GM19324 (cell line): ENCODE data around the gene PLCL2.
A peak's percentile ranks its signal among the peaks of the same experiment; 100 is the strongest.

ENCODE experiments used
- ATAC-seq: cut with Tn5 transposase; IDR thresholded peaks from one replicate; pipeline ENCODE4 v1.9.1; 2021; ENCODE audit warnings: mild to moderate bottlenecking, moderate library complexity; ENCODE audit not compliant: unreplicated experiment, low FRiP score

PLCL2 gene

DNA sequence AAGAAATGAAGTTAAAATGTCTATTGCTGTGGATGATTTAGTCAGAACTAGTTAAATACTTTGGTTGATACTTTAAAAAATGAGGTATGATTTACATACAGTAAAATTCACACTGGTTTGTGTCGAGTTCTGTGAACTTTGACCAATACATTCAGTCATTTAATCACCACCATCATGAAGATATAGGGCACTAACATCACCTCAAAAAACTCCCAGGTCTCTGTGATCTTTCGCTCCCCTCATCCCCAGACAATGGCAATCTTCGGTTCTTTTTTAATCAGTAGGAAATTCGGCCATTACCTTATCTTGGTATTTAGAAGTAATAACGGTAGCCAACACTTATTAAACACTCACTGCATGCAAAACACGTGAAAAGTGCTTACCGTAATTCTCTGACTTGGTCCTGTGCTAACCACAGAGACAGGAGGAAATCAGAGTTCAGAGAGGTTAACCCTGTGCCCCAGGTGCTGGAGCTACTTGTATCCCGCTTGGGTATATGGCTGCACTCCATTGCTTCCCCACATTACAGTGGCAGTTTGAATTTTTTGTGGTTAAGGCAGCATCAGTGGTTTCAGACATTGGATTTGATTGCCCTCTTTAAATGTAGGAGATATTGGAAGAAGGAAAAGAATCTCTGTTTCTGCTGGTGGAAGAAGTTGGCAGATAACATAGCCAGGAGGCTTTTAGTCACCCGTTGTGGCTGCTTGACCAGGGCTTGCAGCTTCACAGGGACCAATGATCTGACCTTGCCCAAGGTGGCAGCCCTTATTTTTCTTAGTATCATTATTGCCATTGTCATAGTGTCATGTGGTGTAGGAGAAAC is 4.2 kb downstream of the PLCL2 start:
- ATAC-seq, result peak; percentile 44

DNA sequence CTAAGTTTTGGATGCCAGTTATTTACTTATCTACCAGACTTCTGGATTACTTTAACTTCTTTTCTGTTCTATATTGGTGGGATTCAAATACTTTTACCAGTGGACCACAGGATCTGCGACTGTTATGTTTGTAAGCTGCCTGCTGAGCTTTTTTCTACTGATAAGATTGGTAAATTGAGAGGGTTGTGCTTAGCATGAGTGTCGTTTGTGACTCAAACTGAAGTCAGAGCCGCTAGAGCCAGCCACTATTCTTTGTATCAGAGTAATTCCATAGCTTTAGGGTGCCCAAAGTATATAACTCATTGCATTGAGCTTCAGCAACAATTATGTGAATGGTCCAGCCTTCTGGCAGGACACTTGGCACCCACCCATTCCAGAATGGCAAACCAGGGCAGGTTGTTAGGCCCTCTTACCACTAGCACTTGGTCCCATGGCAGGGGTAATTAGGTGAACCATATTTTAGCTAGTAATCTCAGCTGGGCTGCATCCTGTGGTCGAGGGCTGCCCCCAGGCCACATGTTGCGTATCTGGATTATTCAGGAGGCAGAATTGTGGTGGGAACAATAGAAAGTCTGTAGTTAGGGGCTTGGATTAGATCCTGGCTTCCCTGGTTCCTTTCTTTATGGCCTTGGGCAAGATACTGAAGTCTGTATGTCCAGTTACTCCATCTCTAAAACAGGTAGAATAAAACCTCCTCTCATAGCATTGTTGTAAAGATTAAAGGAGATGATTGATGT is 6.0 kb downstream of the PLCL2 start:
- ATAC-seq, result no peak

DNA sequence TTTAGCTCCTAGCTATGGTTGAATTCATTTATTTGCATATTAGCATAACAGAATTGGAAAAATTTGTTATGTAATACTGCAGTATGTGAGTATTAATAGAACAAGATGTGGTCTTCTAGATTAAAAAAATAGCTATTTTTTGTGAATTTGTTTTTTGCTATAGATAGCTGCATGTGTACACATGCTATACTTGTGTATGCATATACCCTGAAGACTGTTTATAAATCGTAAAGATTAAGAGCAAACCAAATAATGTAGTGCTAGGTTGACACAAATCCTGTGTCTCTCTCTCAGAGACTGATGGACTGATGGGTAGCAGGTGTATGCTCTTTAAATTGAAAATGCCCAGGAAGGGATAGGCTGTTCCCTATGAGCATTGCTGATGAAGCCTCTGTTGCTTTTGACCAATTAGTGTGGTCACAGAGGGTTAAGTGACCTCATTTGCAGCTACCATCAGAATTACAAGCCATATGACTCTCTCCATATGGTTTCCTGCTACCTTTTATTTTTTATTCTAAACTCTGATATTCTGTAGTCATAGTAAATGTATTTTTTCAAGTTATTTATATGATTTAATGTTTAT is 9.0 kb downstream of the PLCL2 start:
- ATAC-seq, result no peak

DNA sequence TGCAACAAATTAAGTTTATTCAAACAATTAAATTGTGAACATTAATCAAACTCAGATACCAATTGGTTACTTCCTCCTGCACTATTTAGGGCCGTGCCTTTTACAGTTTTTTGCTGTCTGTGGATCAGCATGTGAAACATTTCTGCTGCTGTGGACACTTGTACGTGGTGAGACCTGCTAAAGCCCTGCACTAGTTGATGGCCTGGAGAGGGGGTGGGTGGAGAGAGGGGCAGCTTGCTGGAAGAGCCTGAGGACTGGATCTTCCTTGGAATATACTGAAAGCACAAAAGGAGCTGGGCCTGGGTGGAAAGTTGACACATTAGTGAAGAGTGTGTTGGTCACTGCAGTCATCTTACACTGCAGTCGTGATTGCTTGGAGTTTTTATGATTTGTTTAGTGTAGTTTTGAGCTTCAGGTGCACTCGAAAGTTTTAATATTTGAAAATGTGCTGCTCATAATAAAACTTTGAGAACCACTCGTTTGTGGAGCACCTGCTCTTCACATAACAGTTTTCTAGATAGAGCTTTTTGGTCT is 11.4 kb downstream of the PLCL2 start:
- ATAC-seq, result no peak

DNA sequence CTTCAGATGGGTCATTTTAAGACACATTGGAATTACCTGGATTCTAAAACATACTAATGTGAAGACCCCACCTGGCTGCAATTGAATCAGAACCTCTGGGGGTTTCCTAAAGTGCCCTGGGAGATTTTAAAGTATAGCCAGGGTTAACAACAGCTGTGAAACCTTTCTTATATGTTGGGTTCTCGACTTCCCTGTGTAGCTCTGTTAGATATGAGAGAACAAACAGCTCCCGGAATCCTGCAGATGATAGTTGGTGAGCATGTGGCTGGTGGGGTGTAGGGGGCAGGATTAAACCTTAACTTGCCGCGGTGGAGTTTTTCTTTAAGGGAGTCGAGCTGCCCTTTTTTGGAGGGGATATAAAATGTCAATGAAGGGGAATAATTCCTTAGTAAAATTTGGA is 12.1 kb downstream of the PLCL2 start:
- ATAC-seq, result no peak

DNA sequence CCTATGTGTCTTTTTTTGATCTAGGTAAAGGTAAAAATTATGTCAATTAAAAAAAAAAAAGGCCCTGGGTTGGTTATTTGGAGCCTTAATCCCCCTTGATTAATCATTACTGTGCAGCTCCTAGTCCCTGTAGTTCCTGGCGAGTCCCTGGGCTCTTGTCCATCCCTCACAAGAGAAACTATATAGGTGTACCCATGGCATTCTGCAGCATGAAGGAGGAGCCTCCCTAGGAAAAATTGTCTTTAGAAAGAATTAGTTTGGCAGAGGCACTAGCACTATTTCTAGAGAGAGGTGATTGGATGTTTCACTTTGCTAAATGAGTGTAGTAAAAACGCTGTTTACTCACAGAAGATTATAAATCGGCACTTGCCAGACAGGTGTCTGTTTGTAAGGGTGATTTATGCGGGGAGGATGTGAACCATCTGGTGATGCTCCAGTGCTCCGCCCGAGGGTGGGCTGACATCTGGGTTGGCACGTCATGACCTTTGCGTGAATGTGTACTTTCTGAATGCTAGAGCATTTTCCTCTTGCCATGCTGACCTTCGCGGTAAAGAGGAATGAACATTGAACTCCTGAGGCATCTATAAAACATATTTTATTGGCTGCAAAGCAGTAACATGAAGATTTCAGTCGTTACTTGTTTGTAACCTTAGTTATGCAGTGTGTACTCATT is 12.6 kb downstream of the PLCL2 start:
- no peak for ATAC-seq

DNA sequence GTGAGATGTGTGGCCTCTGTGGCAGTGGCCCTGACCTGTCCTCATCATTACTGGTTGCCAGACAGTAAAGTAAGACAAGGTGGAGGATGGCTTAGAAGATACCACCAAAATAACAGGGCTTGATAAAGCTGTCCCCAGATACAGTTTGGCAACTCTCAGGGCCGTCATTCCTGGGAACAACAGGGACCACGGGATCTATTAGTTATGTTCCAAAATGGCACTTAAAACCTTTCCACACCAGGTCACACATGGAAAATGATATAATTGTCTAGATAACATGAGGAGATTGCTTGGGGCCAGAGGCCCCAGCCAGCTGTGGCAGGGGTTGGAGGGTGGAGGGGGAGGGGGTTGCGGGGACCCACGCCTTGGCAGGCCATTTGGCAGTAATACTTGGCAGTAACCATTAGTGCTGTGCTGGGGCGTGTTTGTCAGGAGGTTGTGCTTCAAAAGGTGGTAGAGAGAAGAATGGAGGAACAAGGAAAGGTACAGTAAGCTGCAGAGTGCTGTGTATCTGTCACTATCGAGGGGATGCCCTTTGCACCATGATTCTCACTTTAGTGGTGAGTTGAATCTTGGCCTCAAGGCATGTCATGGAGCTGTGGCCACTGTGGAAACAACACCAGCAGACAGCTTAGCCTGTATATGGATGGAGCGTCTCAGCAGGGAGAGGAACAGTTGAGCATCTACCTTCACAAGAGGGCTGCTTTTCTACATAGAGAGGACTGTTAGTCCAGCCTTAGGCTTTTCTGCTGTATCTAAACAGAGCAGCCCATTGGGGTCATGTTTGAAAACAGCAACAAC is 14.0 kb downstream of the PLCL2 start:
- ATAC-seq, result no peak

DNA sequence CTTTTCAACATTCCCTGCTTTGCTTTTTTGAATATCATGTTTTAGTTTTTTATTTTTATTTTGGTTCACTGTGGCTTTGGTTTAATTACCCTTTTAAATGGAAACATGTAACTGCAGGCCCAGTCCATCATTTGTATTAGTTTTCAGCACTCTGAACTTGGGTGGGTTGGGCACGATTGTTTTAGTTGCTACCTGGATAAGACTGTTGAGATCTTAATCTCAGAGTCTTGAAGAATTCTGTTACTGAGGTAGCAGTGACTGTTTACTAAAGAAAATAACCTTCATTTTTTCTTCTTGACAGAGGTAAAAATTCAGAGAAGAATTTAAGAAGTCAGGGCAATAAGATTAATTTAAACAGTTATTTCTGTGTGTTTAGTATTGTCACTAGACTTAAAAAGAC is 15.2 kb downstream of the PLCL2 start:
- ATAC-seq, result no peak

DNA sequence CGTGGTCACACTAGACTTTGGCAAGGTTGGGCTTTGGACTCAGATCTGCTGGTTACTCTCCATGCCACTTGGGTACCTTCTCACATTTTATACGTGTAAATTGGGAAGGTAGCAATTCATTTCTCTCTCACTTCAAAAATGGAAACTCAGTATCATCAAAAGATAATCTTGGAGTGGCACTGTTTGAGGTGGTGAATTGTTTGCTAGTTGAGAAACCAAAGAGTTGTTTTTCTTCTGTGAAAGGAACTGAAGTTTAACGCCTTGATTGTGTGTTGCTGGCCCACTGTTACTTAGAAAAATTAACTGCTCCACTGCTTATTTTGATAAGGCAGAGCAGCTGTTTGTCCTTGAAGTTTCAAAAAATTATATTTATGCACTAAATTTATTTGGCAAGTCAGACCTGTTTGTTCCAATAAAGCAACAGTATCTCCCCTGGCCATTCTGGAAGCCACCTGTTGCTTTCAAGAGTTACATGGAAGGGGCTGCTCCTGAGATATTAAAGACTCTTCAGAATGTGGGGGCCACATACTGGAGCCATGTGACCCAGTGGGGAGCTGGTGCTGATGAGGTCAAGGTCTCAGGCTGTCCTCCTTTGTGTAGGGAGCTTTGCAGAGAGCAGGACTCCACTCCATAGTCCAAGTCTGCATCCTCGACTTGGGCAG is 16.2 kb downstream of the PLCL2 start:
- ATAC-seq, result no peak

DNA sequence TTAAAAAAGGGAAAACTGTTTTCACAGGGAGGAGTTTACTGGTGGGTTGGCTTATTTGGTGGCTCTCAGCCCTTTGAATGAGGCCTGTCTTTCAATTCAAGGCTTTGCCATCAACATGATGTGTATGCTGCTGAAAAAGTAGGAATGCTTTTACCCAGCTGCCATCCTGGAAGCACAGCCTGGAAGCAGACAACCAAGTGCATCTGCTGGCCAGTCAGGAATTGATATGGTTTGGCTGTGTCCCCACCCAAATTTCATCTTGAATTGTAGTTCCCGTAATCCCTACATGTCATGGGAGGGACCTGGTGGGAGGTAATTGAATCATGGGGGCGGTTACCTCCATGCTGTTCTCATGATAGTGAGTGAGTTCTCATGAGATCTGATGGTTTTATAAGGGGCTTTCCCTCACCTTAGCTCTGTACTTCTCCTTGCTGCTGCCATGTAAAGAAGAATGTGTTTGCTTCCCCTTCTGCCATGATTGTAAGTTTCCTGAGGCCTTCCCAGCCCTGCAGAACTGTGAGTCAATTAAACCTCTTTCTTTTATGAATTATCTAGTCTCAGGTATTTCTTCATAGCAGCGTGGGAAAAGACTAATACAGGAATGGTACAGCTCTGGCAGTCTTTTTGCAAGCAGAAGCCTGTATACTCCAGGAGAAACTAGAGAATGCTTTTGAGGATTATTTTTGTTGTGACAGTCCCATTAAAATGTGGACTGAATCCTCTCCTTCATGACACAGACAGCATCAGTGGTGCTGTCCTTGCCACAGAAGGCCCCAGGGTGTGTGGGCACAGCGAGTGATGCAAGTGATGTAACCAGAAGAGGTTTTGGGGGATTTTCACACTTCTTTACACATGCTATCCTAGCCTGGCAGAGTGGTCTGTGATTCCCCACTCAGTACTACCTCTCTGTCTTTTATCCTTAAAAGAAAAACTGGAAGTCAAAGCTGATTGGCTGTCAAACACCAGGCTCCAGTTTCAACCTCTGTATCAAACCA is 20.0 kb downstream of the PLCL2 start:
- no peak for ATAC-seq

DNA sequence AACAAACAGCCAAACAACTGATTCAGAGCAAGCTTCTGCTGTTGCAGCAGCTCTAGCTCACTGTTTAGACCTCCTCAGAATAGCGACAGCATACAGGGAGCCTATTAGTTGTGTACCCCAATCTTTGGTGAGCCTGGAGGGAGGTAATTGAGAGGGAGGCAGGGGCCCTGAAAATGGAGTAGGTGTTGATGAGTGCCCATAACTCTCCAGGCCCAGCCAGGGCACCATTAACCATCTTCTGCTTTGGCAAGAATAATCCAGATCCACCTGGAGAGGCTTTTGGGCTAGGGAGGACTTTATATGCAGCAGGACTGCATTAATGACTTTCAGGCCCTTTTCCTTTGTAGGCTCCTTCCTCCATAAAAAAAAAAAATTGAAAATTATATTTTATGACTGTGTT is 20.9 kb downstream of the PLCL2 start:
- no peak for ATAC-seq

DNA sequence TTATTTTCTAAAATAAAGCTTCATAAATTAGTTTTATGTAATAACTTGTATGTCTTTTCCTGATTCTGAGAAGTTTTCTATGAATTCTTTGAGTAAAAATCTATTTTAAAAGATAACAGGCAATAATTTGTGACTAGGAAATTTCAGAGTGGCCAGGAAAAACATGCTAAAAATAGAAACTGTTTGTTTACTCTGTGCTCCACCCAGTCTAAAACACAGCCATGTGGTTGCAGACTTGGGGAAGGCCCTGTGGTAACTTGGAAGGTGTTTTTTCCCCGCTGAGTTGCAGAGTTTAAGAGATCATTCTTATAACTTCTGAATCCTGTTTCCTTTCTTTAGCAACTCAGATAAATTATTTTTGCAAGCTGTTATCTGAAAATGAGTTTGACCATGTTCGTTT is 21.9 kb downstream of the PLCL2 start:
- no peak for ATAC-seq

DNA sequence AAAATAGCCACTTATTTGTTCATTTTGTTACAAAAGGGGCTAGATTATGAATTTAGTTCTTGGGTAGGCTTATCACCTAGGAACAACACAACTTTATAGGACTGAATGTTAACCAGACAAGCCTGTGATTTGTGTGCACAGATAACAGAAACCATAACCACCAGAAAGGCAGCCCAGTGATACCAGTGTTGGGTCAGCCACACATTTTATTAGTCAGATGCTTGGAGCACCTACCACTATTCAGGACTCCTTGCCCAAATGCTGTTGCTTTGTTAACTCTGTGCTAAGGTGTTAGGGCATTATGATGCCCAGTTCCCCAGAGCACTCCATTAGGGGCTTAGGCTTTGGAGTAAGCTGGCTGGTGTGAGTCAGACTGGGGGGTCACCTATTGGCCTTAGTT is 22.5 kb downstream of the PLCL2 start:
- no peak for ATAC-seq

DNA sequence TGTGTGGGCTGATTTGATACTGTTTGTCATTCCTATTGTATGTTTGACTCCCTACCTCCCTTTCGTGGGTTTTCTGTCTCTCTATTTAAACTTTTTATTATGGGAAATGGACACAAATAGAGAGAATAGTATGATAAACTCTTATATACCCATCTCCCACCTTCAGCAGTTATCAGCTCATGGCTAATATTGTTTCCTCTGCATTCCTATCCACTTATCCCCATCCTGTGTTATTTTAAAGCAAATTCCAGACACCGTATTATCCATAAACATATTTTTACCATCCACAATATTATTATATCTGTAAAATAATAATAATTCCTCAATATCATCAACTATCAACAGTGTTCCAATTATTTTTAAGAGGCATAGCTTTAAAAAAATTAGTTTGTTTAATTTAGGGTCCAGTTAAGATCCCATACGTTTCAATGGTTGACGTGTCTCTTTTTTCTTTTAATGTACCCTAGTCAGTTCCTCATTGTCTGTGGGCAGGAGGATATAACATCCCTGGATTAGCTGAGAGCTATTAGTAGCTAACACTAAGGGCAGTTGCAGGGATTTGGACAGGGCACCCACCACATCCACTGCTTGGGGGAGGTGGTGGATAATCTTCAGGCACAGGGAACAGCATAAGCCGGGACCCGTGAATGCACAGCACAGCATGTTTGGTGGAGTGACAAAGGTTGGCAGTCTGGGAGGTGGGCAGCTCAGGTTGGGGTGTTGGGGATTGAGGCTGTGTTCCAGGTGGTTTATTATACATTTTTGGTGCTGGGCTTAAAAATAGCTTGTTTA is 23.5 kb downstream of the PLCL2 start:
- ATAC-seq, result no peak

DNA sequence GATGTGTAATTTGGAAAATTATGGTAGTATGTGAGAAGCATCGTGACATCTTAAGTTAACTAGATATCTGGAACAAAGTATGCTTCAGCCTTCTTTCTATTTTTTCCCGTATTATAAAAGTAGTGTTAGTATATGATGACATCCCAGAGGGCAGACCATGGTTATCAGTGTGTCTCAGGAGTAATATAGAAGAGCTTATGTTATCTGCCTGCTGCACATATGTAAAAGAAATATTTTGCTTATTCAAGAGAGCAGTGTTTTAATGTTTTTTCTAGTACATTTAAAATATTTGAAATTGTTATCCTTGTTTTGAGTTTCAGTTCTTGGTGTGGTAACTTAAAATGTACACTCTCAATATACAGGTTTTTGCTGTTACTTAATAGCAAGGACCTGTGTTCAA is 24.1 kb downstream of the PLCL2 start:
- ATAC-seq, result no peak

DNA sequence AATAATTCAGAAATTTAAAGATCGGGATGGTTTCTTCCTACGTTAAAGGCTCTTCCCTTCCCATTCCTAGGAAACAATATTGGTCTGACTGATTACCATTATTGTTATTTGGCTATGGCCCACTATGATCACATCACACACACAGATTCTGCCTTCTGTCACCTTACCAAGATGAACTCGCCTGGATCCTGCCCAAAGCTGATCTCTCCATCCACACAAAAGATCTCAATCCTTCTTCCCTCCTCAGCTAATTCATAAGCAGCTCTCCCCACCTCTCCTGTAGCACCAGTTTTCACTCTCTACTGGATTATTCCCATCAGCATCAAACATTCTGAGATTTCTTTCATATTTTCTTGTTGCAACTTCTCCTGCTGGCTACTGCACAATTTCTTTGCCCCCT is 25.0 kb downstream of the PLCL2 start:
- no peak for ATAC-seq

DNA sequence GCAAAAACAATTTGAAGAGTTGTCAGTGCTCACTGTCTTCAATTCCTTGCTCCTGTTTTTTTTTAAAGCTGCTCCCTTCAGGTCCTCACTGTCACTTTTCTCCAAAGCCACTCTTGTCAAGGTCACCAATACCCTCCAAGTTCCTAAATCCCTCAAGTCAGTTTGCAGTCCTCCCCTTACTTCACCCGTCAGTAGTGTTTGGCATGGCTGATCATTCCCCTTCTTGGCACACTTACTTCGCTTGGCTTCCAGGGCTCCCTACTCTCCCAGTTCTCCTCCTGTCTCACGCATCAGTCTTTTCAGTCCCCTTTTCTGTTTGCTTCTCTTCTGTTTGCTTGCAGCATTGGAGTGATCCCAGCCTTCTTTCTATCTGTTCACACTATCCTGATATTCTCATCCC is 25.5 kb downstream of the PLCL2 start:
- ATAC-seq, result no peak

DNA sequence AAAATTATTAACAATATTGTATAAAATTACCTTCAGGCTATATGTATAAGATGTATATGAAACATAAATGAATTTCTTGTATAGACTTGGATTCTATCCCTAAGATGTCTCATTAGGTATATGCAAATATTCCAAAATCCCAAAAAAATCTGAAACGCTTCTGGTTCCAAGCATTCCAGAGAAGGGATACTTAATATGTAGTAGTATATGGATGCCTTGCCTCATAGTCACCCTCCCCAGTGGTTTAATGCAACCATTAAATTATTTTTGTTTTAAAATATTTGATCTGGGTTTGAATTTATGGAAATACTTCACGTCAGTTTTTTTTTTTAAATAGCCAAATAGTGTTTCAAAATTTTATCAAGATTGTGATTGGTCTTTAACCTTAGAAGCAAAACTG is 27.2 kb downstream of the PLCL2 start:
- ATAC-seq, result no peak
